Measurements from ENCODE around the gene DPH3. TPM values are rescaled to one million over a fixed set of nuclear protein-coding genes. Genes with fewer than 3 reads are reported as not detected.

The DPH3 gene
- polyA plus RNA-seq, 1 donor (not counting 4 experiments of a cell fraction or from before 2014, with no cell fraction given) = 36.7 TPM

DNA sequence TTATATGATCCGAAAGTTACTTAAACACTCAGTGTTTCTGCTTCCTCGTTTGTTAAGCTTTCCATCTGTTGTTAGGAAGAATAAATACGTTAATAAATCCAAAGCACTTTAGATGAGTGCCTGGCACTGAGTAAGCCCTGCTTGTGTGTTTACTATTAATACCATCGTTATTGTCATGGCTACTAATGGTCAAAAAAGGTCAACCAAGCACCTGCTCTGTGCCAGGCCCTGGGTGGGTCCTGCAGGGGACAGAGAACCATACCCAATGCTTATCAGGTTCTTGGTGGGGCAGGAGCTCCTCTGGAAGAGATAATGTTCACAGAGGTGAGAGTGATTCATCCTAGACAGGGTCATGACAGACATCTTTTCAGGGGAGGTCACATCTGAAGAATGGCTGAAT lies 50.4 kb downstream of the DPH3 start:
- dilution Hi-C loops (cut with MboI; ENCODE audit: extremely low pct_ligation_motif_present, low sequenced_read_pairs) = no loop called here
- no peaks in the 10 kb centered on the region for H3K9me1 ChIP-seq (ENCODE audit: control insufficient read depth, extremely low read depth, insufficient read depth, low read length)

DNA sequence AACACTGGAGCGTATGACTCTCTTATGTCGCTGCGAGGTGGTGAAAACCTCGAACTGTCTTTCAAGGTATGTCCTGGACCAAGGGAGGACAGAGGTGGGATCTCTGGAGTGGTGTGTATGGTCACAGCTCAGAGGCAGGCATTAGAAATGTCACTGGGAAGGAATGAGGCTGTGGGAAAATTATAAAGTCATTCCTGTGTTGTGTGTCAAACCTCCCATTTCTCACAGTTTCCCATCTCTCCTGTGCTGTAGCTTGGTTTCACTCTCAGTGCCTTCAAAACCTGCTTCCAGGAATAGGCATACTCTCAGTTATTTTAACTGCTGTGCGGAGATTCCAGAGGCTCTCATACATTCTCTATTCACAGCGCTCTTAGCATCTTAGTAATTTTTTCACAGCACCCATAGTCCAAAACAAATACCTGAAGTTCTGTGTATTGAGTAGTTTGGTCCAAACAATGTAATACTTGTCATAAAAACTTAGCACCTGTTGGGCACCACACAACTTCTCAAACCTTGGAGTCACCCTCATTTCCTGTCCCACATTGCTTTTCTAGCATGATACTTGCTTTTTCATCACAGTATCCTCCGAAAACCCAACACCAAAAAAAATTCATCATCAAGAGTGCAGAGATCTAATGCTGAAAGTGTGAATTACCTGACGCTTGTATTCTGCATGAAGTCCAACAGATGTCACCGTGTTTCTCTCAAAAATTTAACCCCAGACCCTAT lies 53.4 kb downstream of the DPH3 start:
- peaks cover 3% of the 10 kb centered on the region for H3K27me3 ChIP-seq (ENCODE audit: control insufficient read depth, extremely low read depth, insufficient read depth, low read length)
- no peak for DNase-seq (ENCODE audit: low read depth, low spot score)
- no peak for TF ChIP-seq EZH2 (IDR thresholded peaks at IDR 0.05; ENCODE audit: low read length)
- H3K36me3 ChIP-seq (ENCODE audit: control insufficient read depth in 2 of 2, extremely low read depth in 1 of 2, insufficient read depth in 2 of 2, low read length in 2 of 2) = no peaks in the 10 kb centered on the region
- no peak overlapping the region for H3K9ac ChIP-seq (ENCODE audit: control insufficient read depth, extremely low read depth, insufficient read depth, low read length)
- H3K4me3 ChIP-seq (ENCODE audit: control insufficient read depth in 2 of 3, extremely low read depth in 1 of 3, insufficient read depth in 2 of 3, low read depth in 1 of 3, low read length in 3 of 3) = no peak overlapping the region
- no peak overlapping the region for H2AFZ ChIP-seq (ENCODE audit: control insufficient read depth, low read length)
- H3K4me1 ChIP-seq (ENCODE audit: control insufficient read depth, extremely low read depth, insufficient read depth, low read length) = no peaks in the 10 kb centered on the region
- no peaks in the 10 kb centered on the region for H3K9me3 ChIP-seq (ENCODE audit: control insufficient read depth, low read depth, low read length)
- dilution Hi-C loops (cut with MboI; ENCODE audit: extremely low pct_ligation_motif_present, low sequenced_read_pairs) = no loop called here
- no peaks in the 10 kb centered on the region for H3K9me1 ChIP-seq (ENCODE audit: control insufficient read depth, extremely low read depth, insufficient read depth, low read length)
- H3K79me2 ChIP-seq (ENCODE audit: control insufficient read depth, insufficient read depth, low read length) = no peaks in the 10 kb centered on the region
- H3K27ac ChIP-seq (ENCODE audit: control insufficient read depth, insufficient read depth, low read length) = no peak overlapping the region
- no peaks in the 10 kb centered on the region for H4K20me1 ChIP-seq (ENCODE audit: control insufficient read depth, extremely low read depth, insufficient read depth, low read length)
- H3K4me2 ChIP-seq (ENCODE audit: control insufficient read depth, extremely low read depth, insufficient read depth, low read depth, low read length) = no peak overlapping the region
- FAIRE-seq = no peak

More for the DNA sequence above, 50.4 kb downstream of the DPH3 start:
- peaks cover 8% of the 10 kb centered on the region for H3K27me3 ChIP-seq (ENCODE audit: control insufficient read depth, extremely low read depth, insufficient read depth, low read length)
- H3K4me2 ChIP-seq (ENCODE audit: control insufficient read depth, extremely low read depth, insufficient read depth, low read depth, low read length) = no peak overlapping the region
- H3K9me3 ChIP-seq (ENCODE audit: control insufficient read depth, low read depth, low read length) = no peaks in the 10 kb centered on the region
- TF ChIP-seq EZH2 (IDR thresholded peaks at IDR 0.05; ENCODE audit: low read length) = no peak
- TF ChIP-seq, protein P1, sequence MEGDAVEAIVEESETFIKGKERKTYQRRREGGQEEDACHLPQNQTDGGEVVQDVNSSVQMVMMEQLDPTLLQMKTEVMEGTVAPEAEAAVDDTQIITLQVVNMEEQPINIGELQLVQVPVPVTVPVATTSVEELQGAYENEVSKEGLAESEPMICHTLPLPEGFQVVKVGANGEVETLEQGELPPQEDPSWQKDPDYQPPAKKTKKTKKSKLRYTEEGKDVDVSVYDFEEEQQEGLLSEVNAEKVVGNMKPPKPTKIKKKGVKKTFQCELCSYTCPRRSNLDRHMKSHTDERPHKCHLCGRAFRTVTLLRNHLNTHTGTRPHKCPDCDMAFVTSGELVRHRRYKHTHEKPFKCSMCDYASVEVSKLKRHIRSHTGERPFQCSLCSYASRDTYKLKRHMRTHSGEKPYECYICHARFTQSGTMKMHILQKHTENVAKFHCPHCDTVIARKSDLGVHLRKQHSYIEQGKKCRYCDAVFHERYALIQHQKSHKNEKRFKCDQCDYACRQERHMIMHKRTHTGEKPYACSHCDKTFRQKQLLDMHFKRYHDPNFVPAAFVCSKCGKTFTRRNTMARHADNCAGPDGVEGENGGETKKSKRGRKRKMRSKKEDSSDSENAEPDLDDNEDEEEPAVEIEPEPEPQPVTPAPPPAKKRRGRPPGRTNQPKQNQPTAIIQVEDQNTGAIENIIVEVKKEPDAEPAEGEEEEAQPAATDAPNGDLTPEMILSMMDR (optimal IDR thresholded peaks at IDR 0.05 in 1 of 3, IDR thresholded peaks at IDR 0.05 in 1 of 3, conservative IDR thresholded peaks at IDR 0.05 in 1 of 3; ENCODE audit: extremely low read depth in 1 of 3, insufficient read depth in 2 of 3, low read length in 3 of 3) = no peak
- no peak overlapping the region for H2AFZ ChIP-seq (ENCODE audit: control insufficient read depth, low read length)
- H3K4me1 ChIP-seq (ENCODE audit: control insufficient read depth, extremely low read depth, insufficient read depth, low read length) = no peaks in the 10 kb centered on the region
- no peak overlapping the region for H3K4me3 ChIP-seq (ENCODE audit: control insufficient read depth in 2 of 3, extremely low read depth in 1 of 3, insufficient read depth in 2 of 3, low read depth in 1 of 3, low read length in 3 of 3)
- no peaks in the 10 kb centered on the region for H4K20me1 ChIP-seq (ENCODE audit: control insufficient read depth, extremely low read depth, insufficient read depth, low read length)
- no peak for FAIRE-seq
- no peak overlapping the region for H3K9ac ChIP-seq (ENCODE audit: control insufficient read depth, extremely low read depth, insufficient read depth, low read length)
- no peak overlapping the region for H3K27ac ChIP-seq (ENCODE audit: control insufficient read depth, insufficient read depth, low read length)
- no peak for DNase-seq (ENCODE audit: low read depth, low spot score)
- no peaks in the 10 kb centered on the region for H3K36me3 ChIP-seq (ENCODE audit: control insufficient read depth in 2 of 2, extremely low read depth in 1 of 2, insufficient read depth in 2 of 2, low read length in 2 of 2)
- no peaks in the 10 kb centered on the region for H3K79me2 ChIP-seq (ENCODE audit: control insufficient read depth, insufficient read depth, low read length)

Other genes with a start within 250 kb of the DPH3 start
- 0.03 TPM in 1 of 3 replicates, not detected in the others for gene GALNT15, start 90.3 kb downstream of the DPH3 start, polyA plus RNA-seq
- 11.8 to 15.2 TPM (median 13.0 TPM) in 3 replicates for gene OXNAD1, start 269 bp upstream of the DPH3 start, polyA plus RNA-seq
- gene RFTN1, start 248.8 kb upstream of the DPH3 start, polyA plus RNA-seq = 17.0 to 24.2 TPM (median 18.0 TPM) in 3 replicates